Hepatocyte (in vitro differentiated cells): ENCODE results near the gene SLC22A7. TPM values are rescaled to one million over a fixed set of nuclear protein-coding genes. Genes with fewer than 3 reads are reported as not detected.

Source experiments
- DNase-seq: peaks from one replicate; pipeline ENCODE4 v3.0.0-alpha.2; 2016; ENCODE audit warnings: low spot score
- H2AFZ ChIP-seq: fragments of 200-600 bp; sonication (generic); 2 replicates; pipeline ENCODE4 v1.6.0; 2016; ENCODE audit warnings: antibody characterized with exemption, mild to moderate bottlenecking
- H3K27ac ChIP-seq: fragments of 200-600 bp; sonication (generic); 2 replicates; pipeline ENCODE4 v1.5.1; 2016; ENCODE audit warnings: mild to moderate bottlenecking
- H3K27me3 ChIP-seq: fragments of 200-600 bp; sonication (generic); 2 replicates; pipeline ENCODE4 v1.6.1; 2016
- H3K36me3 ChIP-seq: fragments of 200-600 bp; sonication (generic); replicated peaks from 2 replicates; pipeline ENCODE4 v1.5.1; 2016; ENCODE audit warnings: low read depth; ENCODE audit not compliant: insufficient read depth
- H3K4me1 ChIP-seq: fragments of 200-600 bp; sonication (generic); 2 replicates; pipeline ENCODE4 v1.5.1; 2016; ENCODE audit warnings: mild to moderate bottlenecking, moderate library complexity; ENCODE audit not compliant: insufficient read depth
- H3K4me2 ChIP-seq: fragments of 200-600 bp; sonication (generic); 2 replicates; pipeline ENCODE4 v1.6.0; 2016
- H3K4me3 ChIP-seq: fragments of 200-600 bp; sonication (generic); 2 replicates; pipeline ENCODE4 v1.5.1; 2016; ENCODE audit warnings: mild to moderate bottlenecking
- H3K79me2 ChIP-seq: fragments of 200-600 bp; sonication (generic); 2 replicates; pipeline ENCODE4 v1.6.0; 2017; ENCODE audit warnings: mild to moderate bottlenecking
- H3K9me2 ChIP-seq: fragments of 200-600 bp; sonication (generic); replicated peaks from 2 replicates; pipeline ENCODE4 v1.6.0; 2017; ENCODE audit warnings: mild to moderate bottlenecking; ENCODE audit not compliant: insufficient read depth
- H3K9me3 ChIP-seq: fragments of 200-600 bp; sonication (generic); 2 replicates; pipeline ENCODE4 v1.5.1; 2016; ENCODE audit warnings: low read depth, mild to moderate bottlenecking
- H4K20me1 ChIP-seq: fragments of 200-600 bp; sonication (generic); 2 replicates; pipeline ENCODE4 v1.6.0; 2016; ENCODE audit warnings: mild to moderate bottlenecking; ENCODE audit not compliant: insufficient read depth, poor library complexity, severe bottlenecking
- CTCF ChIP-seq: fragments of 200-600 bp; sonication (generic); IDR thresholded peaks from 2 replicates; pipeline ENCODE4 v1.5.1; 2016; ENCODE audit warnings: antibody characterized with exemption, mild to moderate bottlenecking; ENCODE audit not compliant: poor library complexity
- EZH2 ChIP-seq: fragments of 200-600 bp; sonication (generic); IDR thresholded peaks from 2 replicates; pipeline ENCODE4 v1.6.1; 2016; ENCODE audit warnings: antibody characterized with exemption, mild to moderate bottlenecking, borderline replicate concordance
- EZH2phosphoT487 ChIP-seq: fragments of 200-600 bp; sonication (generic); IDR thresholded peaks from one replicate; pipeline ENCODE4 v1.6.1; 2018; ENCODE audit warnings: antibody characterized with exemption, mild to moderate bottlenecking, low read depth, moderate library complexity; ENCODE audit not compliant: unreplicated experiment, severe bottlenecking
- WGBS: methylation state at CpG from one replicate; pipeline ENCODE4 v1.1.6; 2016; ENCODE audit warnings: low lambda C conversion rate; ENCODE audit errors: missing lambda C conversion rate; 5-methylcytosine and 5-hydroxymethylcytosine counted together
- polyA plus RNA-seq: library from polyadenylated mRNA; unstranded; fragments of >200 nt; fragmentation: Nextera tagmentation; extraction: Ambion mirVana; gene quantifications from 2 replicates; pipeline ENCODE4 v1.2.1, GENCODE V29; 2016
- total RNA-seq: library from RNA; depleted of rRNA; stranded (reverse); fragments of >200 nt; gene quantifications from 2 replicates; pipeline ENCODE4 v1.2.3, GENCODE V29; 2014

SLC22A7 gene
- total and polyA plus RNA-seq, 2 experiments from 2014 or later = 31.5 to 40.1 TPM

GRCh38 chr6:43280234-43280633, 17.8 kb upstream of the SLC22A7 start:
- Histone ChIP-seq H3K4me3 (no peak overlapping the region), H3K36me3 (no peaks in the 10 kb centered on the region), H3K27ac (no peak overlapping the region), H4K20me1 (no peaks in the 10 kb centered on the region), H3K9me3 (no peaks in the 10 kb centered on the region), H3K9me2 (no peaks in the 10 kb centered on the region), H3K27me3 (peaks cover 8% of the 10 kb centered on the region), H2AFZ (no peak overlapping the region), H3K4me1 (peaks cover 31% of the 10 kb centered on the region), H3K4me2 (no peak overlapping the region), H3K79me2 (no peaks in the 10 kb centered on the region)
- no peak for TF ChIP-seq CTCF
- TF ChIP-seq EZH2 = no peak
- no peak for TF ChIP-seq EZH2phosphoT487
- DNase-seq = no peak
- 76% methylated on average over 2 of the region's 2 CpGs for WGBS

GRCh38 chr6:43282060-43282459, 16.0 kb upstream of the SLC22A7 start:
- Histone ChIP-seq H3K27ac (no peak overlapping the region), H2AFZ (no peak overlapping the region), H3K9me3 (no peaks in the 10 kb centered on the region), H3K4me1 (peaks cover 13% of the 10 kb centered on the region), H3K4me3 (no peak overlapping the region), H3K36me3 (no peaks in the 10 kb centered on the region), H3K4me2 (no peak overlapping the region), H3K9me2 (no peaks in the 10 kb centered on the region), H3K27me3 (peaks cover 15% of the 10 kb centered on the region), H3K79me2 (no peaks in the 10 kb centered on the region), H4K20me1 (no peaks in the 10 kb centered on the region)
- no peak for TF ChIP-seq CTCF
- no peak for TF ChIP-seq EZH2
- TF ChIP-seq EZH2phosphoT487 = no peak
- no peak for DNase-seq
- 88% methylated on average over 9 of the region's 9 CpGs for WGBS

GRCh38 chr6:43282636-43283513, 15.2 kb upstream of the SLC22A7 start:
- no peak overlapping the region for H2AFZ ChIP-seq
- DNase-seq = no peak
- no peak overlapping the region for H3K27ac ChIP-seq
- no peaks in the 10 kb centered on the region for H3K36me3 ChIP-seq
- 91% methylated on average over 32 of the region's 32 CpGs for WGBS
- TF ChIP-seq CTCF (no peak), EZH2phosphoT487 (no peak), EZH2 (no peak)
- no peaks in the 10 kb centered on the region for H3K9me3 ChIP-seq
- H3K4me1 ChIP-seq = peaks cover 7% of the 10 kb centered on the region
- no peaks in the 10 kb centered on the region for H3K79me2 ChIP-seq
- peaks cover 15% of the 10 kb centered on the region for H3K27me3 ChIP-seq
- H3K9me2 ChIP-seq = no peaks in the 10 kb centered on the region
- no peaks in the 10 kb centered on the region for H4K20me1 ChIP-seq
- no peak overlapping the region for H3K4me2 ChIP-seq
- no peak overlapping the region for H3K4me3 ChIP-seq
